Body of pancreas (tissue), 4 donors: Measurements from ENCODE around the gene LRRC75A. TPM values are rescaled to one million over a fixed set of nuclear protein-coding genes. Genes with fewer than 3 reads are reported as not detected.
A peak's percentile ranks its signal among the peaks of the same experiment; 100 is the strongest.

ENCODE experiments used
- ATAC-seq: fragments of 150-250 bp; one replicate; pipeline ENCODE4 v1.9.1; 2016
- DNase-seq, 4 donors: peaks; one replicate each; pipeline ENCODE4 v3.0.0-alpha.2; 2019
- H3K27ac ChIP-seq, 4 donors: fragments of 200-600 bp; sonication (generic); 1 replicate in 3 of 4; 2 replicates in 1 of 4; pipeline versions ENCODE4 v1.5.1 to v1.6.1; 2016 to 2019; ENCODE audit warnings: mild to moderate bottlenecking in 1 of 4, mixed read lengths in 1 of 4, moderate library complexity in 1 of 4
- H3K27me3 ChIP-seq, 2 donors: fragments of 200-600 bp; sonication (generic); one replicate each; pipeline ENCODE4 v1.6.0; 2016; ENCODE audit warnings: mild to moderate bottlenecking in 1 of 2
- H3K36me3 ChIP-seq, 2 donors: fragments of 200-600 bp; sonication (generic); replicated peaks in 1 of 2; 2 replicates each; pipeline ENCODE4 v1.5.1; 2016; ENCODE audit warnings: low read depth in 2 of 2; ENCODE audit not compliant: insufficient read depth in 1 of 2
- H3K4me1 ChIP-seq: fragments of 200-600 bp; sonication (generic); one replicate; pipeline ENCODE4 v1.6.0; 2016
- H3K4me3 ChIP-seq, 2 donors: fragments of 200-600 bp; sonication (generic); 1 replicate in 1 of 2; 2 replicates in 1 of 2; pipeline ENCODE4 v1.5.1; 2016 to 2019
- H3K9me3 ChIP-seq, 3 donors: fragments of 200-600 bp; sonication (generic); 1 replicate in 2 of 3; 2 replicates in 1 of 3; pipeline ENCODE4 v1.5.1; 2016
- CTCF ChIP-seq, 7 experiments: fragments of 450-650 bp in 4 of 7; fragments of 200-600 bp in 3 of 7; sonication (generic) in 3 of 7; IDR thresholded peaks; one replicate each; pipeline ENCODE4 v1.5.1; 2016 to 2019; ENCODE audit warnings: antibody characterized with exemption in 7 of 7
- POLR2A ChIP-seq, 3 donors: fragments of 450-650 bp; IDR thresholded peaks; one replicate each; pipeline ENCODE4 v1.6.1; 2016; ENCODE audit warnings: antibody characterized with exemption in 3 of 3, mild to moderate bottlenecking in 2 of 3
- WGBS, 2 donors: methylation state at CpG; one replicate each; pipeline ENCODE4 v1.1.5; 2017; 5-methylcytosine and 5-hydroxymethylcytosine counted together
- intact Hi-C: fragments of 100-400 bp; cut with DNase I; formaldehyde crosslinking; loops from one replicate; pipeline ENCODE4 v1.15.1; 2023
- total RNA-seq, 2 donors: library from RNA; depleted of rRNA; stranded (reverse); fragments of >200 nt; gene quantifications; one replicate each; pipeline ENCODE4 v1.1.0, GENCODE V29; 2016

LRRC75A gene
- total RNA-seq, 2 donors from 2014 or later = 4.9 to 7.6 TPM

- Histone ChIP-seq H3K27ac (no peak overlapping the region), H3K9me3 (no peaks in the 10 kb centered on the region), H3K27me3 (no peaks in the 10 kb centered on the region), H3K4me3 (no peak overlapping the region), H3K36me3 (no peaks in the 10 kb centered on the region), H3K4me1 (peaks cover 40% of the 10 kb centered on the region)
- 63 to 67% methylated on average over 8 of the region's 8 CpGs for WGBS, 2 donors
- DNase-seq (peak; percentile 33 to 79 (median 60)), ATAC-seq (no peak)
- intact Hi-C loops = no loop called here
- TF ChIP-seq POLR2A (IDR thresholded peaks at IDR 0.05) (no peak), CTCF (IDR thresholded peaks at IDR 0.05) (no peak)
Measured at GRCh38 chr17:16488186-16488967, 3.6 kb downstream of the LRRC75A start.

GRCh38 chr17:16486373-16487250 is 5.4 kb downstream of the LRRC75A start:
- Histone ChIP-seq H3K9me3 (no peaks in the 10 kb centered on the region), H3K27ac (peak overlapping the region; percentile 18 to 68 (median 50)), H3K4me3 (no peak overlapping the region), H3K4me1 (peaks cover 35% of the 10 kb centered on the region), H3K36me3 (no peaks in the 10 kb centered on the region), H3K27me3 (no peaks in the 10 kb centered on the region)
- TF ChIP-seq POLR2A (IDR thresholded peaks at IDR 0.05) (no peak), CTCF (IDR thresholded peaks at IDR 0.05) (peak in 1 of 7 experiments; percentile 20)
- intact Hi-C loops = no loop called here
- ATAC-seq (peak; percentile 79), DNase-seq (peak; percentile 78 to 97 (median 94))
- 44 to 67% methylated on average over 18 to 24 of the region's 24 CpGs for WGBS, 2 donors

- no peaks in the 10 kb centered on the region for H3K36me3 ChIP-seq
- intact Hi-C loops = no loop called here
- H3K27ac ChIP-seq = no peak overlapping the region
- H3K9me3 ChIP-seq = no peaks in the 10 kb centered on the region
- TF ChIP-seq CTCF (IDR thresholded peaks at IDR 0.05) (no peak), POLR2A (IDR thresholded peaks at IDR 0.05) (no peak)
- DNase-seq = no peak
- no peak overlapping the region for H3K4me3 ChIP-seq
- no peaks in the 10 kb centered on the region for H3K27me3 ChIP-seq
- peaks cover 31% of the 10 kb centered on the region for H3K4me1 ChIP-seq
- 72% methylated on average over 18 to 19 of the region's 19 CpGs for WGBS, 2 donors
- ATAC-seq = no peak
Measured at GRCh38 chr17:16484445-16485175, 7.4 kb downstream of the LRRC75A start.

DNA sequence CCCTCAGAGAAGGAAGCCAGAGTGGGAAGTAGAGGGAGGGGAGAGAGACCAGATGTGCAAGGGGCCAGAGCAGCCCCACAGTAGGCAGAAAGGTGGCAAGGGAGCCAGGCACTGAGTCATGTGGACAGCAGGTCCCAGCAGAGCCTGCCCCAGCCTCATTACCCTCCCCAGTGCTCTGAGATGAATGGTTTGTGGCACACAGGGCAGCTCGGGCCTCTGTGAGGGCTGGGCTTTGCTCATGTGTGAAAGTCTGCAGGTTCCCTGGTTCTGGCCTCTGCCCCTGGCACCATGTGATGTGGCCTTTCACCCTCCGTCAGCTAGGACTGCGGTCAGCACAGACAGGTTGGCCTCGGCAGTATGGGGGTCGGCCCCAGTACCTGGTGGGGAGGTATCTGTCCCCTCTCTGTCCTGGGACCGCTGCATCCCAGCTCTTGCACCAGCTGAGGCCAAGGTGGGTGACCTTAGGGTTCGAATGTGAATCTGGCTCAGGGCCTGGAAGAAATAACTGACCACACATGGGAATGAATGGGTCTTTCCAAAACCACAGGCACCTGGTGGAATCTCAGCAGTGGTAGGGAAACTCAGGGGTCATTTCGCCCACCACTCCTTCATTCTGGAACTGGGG is 8.9 kb downstream of the LRRC75A start:
- TF ChIP-seq CTCF (IDR thresholded peaks at IDR 0.05) (no peak), POLR2A (IDR thresholded peaks at IDR 0.05) (no peak)
- intact Hi-C loops = no loop called here
- Histone ChIP-seq H3K27me3 (no peaks in the 10 kb centered on the region), H3K36me3 (no peaks in the 10 kb centered on the region), H3K9me3 (no peaks in the 10 kb centered on the region), H3K4me3 (no peak overlapping the region), H3K4me1 (peaks cover 23% of the 10 kb centered on the region), H3K27ac (no peak overlapping the region)
- DNase-seq (no peak), ATAC-seq (no peak)
- WGBS, 2 donors = 86 to 88% methylated on average over 6 to 8 of the region's 8 CpGs
